SK-MEL-5 (cell line): ENCODE measurements around the gene TMEM170B. TPM values are rescaled to one million over a fixed set of nuclear protein-coding genes. Genes with fewer than 3 reads are reported as not detected.

Source experiments
- DNase-seq: peaks from one replicate; pipeline ENCODE4 v3.0.0-alpha.2; 2016; ENCODE audit warnings: low read depth, low spot score
- in situ Hi-C: cut with HindIII; loops from 2 replicates; pipeline ENCODE4 v1.10.0; 2016; ENCODE audit warnings: low sequenced_read_pairs, high pct_unique_total_duplicates, low pct_unique_long_range_greater_than_20kb
- total RNA-seq: library from RNA; depleted of rRNA; stranded (reverse); fragments of >200 nt; shearing (Covaris generic); gene quantifications from 2 replicates; pipeline ENCODE4 v1.2.3, GENCODE V29; 2014

TMEM170B gene
- total RNA-seq, 1 experiment from 2014 or later: 5.8 TPM

DNA sequence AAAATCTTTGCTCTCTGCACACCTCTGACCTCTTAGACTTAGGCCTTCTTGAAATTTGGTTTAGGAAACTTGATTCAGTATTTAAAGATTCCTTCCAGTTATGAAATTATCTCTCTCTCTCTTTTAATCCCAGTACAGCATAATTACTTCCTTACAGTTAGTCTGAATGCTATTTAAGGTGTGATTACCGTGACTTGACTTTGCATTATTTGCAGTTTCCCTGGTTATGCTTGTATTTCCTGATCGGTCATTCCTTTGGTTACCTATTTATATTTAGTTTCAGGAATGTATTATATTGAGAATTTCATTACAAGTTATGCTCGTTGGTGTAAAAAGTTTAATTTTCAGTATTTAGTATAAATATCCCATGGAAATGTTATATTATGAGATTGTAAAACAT is 16.3 kb downstream of the TMEM170B start:
- in situ Hi-C loops: no loop called here
- DNase-seq: no peak

GRCh38 chr6:11556309-11556708 is 18.8 kb downstream of the TMEM170B start:
- no peak for DNase-seq
- in situ Hi-C loops: no loop called here

- in situ Hi-C loops: no loop called here
- DNase-seq: no peak
Measured at GRCh38 chr6:11563793-11564192, 26.2 kb downstream of the TMEM170B start.

DNA sequence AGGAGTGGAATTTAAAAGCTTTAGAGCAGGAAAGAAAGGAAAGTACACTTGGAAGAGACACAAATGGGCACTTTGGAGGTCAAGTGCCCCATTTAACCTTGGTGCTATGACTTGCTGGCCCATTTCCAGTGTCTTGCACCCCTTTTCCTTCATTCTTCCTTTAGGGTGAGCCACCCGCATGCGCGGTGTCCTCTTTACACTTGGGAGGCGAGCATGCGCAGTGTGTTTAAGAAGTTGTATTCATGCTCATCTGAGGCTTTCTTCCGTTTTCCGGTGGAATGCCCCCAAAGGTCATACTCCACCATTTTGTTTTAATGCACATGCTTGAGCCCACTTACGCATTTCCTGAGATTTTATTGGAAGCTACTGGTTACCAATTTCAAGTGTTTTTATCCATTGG is 29.1 kb downstream of the TMEM170B start:
- no peak for DNase-seq
- in situ Hi-C loops: no loop called here

DNA sequence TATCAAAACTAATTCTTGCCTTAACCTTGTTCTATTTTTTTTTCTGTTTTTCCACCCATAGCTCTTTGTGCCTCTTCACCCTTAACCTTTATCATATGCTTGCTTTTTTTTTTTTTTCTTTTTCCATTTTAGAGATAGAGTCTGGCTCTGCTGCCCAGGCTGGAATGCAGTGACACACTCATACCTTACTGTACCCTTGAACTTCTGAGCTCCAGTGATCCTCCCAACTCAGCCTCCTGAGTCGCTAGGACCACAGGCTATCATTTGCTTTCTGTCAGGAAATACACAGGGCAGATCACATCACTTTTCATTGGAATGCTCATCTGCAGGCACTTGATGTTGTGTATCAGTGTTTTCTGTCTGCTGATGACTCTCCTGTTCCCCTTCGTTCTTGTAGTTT is 33.5 kb downstream of the TMEM170B start:
- no peak for DNase-seq
- in situ Hi-C loops: no loop called here

GRCh38 chr6:11575408-11576033 is 38.0 kb downstream of the TMEM170B start:
- DNase-seq: peak; percentile 94
- in situ Hi-C loops: no loop called here

DNA sequence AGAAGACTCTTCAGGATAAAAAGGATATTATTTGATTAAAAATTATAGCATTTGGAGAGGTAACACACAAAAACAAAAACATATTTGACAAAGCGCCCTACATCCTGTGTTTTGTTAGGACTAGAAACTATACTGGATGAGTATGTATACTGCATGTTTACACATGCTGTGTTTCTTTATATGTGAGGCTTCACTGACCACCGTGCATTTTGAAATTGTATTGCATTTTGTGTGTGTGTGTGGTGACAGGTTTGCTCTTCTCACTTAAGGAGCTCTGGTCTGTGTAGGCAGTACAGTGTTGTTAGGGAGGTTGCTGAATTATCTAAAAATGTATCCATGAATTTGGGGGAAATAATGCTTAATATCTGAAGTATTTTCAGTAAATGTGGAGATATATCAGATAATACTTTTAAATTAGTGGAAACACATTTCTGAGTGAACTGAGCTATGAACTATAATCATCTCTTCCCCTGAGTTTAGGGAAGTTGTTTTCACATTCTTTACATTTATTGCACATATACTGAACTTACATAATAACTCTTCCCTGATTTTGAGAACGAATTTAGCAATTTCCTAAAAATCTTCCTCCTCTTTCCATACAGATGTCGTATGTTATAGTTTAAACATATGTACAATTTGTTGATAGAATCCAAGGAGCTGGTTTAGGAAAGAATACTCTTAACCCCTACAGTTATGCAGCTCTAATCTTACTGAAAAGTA is 43.3 kb downstream of the TMEM170B start:
- in situ Hi-C loops: no loop called here
- DNase-seq: no peak

GRCh38 chr6:11584244-11584643 is 46.7 kb downstream of the TMEM170B start:
- in situ Hi-C loops: no loop called here
- no peak for DNase-seq

DNA sequence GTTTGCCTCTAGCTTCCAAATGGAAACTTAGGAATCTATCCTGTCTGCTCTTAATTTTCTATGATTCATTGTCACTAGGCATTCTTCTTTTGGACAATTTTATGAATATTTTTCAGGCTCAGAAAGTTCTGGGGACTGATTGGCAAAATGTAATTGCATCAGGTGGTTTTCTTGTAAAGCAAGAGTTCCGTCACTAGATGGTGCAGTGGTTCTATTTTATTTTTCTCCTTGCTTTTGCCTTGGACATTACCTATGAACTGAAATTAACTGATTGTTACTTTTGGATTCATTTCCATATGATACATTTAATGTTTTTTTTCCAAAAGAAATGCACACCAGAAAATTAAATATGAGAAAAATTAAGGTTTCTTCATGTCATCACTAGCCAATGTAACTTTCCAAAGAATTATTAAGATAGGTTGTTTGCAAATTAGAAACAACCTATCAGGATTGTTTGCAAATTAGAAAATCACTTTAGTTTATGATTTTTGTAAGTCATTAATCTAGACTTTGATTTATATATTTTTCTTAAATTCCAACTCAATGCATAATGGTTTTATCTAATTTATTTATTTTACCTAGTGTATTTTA is 48.0 kb downstream of the TMEM170B start:
- in situ Hi-C loops: no loop called here
- peak; percentile 82 for DNase-seq

DNA sequence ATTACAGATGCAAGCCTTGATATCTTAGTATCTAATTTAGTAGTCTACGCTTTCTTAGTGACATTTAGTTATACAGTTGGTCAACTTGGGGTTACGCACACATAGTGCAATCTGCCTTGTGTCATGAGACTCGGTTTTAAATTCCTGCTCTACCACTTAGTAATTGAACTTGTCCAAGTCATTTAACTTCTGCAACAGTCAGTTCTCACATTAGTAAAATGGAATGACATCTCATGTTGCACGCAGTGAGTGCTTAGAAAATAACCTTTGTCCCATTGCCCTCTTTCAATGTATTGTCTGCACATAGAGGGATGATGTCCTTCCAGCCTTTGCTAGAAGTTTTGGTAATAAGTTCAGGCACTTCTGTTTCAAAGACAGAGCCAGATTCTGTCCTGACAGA is 48.6 kb downstream of the TMEM170B start:
- in situ Hi-C loops: no loop called here
- no peak for DNase-seq

GRCh38 chr6:11586536-11586935 is 49.0 kb downstream of the TMEM170B start:
- in situ Hi-C loops: no loop called here
- no peak for DNase-seq

GRCh38 chr6:11589261-11589660 is 51.7 kb downstream of the TMEM170B start:
- peak; percentile 75 for DNase-seq
- in situ Hi-C loops: no loop called here

DNA sequence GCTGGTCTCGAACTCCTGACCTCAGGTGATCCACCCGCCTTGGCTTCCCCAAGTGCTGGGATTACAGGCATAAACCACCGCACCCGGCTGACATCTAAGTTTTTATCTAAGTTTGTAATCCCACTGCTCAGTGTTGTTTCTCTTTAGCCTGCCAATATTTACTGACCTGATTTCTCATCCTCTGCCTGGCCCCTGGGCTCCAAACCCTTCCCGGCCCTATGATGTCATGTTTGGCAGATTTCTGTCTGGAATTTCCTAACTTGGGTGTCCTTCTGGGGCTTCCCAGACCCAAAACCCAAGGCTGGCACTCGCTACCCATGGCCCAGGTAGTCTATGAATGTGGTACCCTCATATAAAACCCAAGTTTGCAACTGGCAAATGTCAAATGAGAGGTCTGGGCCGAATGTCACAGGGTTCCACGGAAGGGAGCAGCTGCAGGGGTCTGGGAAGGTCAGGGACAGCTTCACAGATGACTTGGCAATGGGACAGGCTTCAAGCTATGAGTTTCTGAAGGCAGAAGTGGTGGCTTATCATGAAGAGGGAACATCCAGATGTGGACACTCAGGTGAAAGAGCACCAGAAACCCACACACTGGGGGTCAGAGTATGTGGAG is 54.9 kb downstream of the TMEM170B start:
- DNase-seq: no peak
- in situ Hi-C loops: no loop called here

DNA sequence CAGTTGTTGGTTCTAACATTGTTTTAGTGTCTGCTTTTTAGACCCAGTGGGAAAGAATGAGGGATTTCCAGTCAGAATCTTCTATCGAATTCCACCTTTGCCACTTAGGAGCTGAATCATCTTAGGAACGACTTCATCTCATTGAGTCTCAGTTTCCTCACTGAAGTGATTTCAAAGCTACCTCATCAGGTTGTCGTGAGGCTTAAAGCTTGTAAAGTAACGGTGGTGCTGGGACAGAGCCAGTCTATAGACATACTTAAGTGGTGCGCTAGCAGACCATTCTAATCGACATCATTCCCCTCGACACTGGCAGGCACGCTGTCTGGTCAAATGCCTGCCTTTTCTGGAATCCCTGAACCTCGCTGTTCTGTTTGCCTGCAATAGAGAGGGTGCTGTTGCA is 55.5 kb downstream of the TMEM170B start:
- no peak for DNase-seq
- in situ Hi-C loops: no loop called here

- in situ Hi-C loops: no loop called here
Measured at GRCh38 chr6:11595903-11596302, 58.4 kb downstream of the TMEM170B start.

GRCh38 chr6:11596640-11597237 is 59.2 kb downstream of the TMEM170B start:
- no peak for DNase-seq
- in situ Hi-C loops: no loop called here

More at GRCh38 chr6:11595903-11596302, 58.4 kb downstream of the TMEM170B start:
- peak; percentile 69 for DNase-seq

DNA sequence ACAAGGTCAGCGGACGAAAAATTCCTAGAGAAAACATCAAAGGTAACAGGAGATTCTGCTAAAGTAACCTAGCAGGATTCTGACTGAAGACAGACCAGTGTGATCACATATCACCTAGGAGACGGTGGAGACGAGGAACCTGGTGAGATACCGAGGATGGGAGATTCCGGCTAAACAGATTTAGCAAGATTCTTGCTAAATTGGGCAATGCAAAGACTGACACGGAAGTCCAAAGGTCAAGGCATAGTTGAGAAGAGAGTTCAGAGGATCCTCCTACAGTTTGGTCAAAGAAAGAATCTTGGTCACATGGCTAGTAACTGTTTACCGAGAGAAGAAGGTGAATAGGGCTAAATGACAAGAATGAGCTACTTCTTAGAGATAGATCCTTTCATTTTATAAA is 61.1 kb downstream of the TMEM170B start:
- in situ Hi-C loops: no loop called here
- DNase-seq: no peak

GRCh38 chr6:11600251-11600650 is 62.7 kb downstream of the TMEM170B start:
- in situ Hi-C loops: no loop called here
- DNase-seq: no peak
